ENCODE results near the gene SLC12A1.

DNA sequence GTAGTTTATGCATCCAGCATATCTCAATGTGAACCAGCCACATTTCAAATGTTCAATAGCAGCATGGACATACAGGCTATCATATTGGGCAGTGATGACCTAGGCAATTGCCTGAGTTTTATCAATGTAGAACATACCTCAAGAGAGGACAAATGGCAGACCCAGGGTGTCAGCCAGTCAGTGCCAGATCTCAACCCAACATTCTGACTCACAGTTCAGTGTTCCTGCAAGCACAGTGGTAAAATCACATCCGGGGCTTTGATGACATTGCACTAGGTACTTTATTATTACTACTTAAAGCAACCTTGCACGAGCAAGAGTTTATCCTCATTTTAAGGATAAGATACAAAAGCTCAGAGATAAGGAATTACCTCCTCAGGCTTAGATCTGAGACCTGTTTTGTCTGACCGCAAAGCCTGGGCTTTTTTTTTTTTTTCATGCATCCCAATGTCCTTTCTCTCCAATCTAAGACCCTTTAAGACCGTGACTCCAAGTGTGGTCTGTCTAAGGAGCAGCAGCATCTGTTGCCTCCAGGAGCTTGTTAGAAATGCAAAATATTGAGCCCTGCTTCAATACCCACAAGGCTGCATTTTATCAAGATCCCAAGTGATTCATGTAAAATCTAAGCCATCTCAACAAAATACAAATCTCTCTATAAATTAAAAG, 60.1 kb downstream of the SLC12A1 start:
- TF ChIP-seq, protein P1, sequence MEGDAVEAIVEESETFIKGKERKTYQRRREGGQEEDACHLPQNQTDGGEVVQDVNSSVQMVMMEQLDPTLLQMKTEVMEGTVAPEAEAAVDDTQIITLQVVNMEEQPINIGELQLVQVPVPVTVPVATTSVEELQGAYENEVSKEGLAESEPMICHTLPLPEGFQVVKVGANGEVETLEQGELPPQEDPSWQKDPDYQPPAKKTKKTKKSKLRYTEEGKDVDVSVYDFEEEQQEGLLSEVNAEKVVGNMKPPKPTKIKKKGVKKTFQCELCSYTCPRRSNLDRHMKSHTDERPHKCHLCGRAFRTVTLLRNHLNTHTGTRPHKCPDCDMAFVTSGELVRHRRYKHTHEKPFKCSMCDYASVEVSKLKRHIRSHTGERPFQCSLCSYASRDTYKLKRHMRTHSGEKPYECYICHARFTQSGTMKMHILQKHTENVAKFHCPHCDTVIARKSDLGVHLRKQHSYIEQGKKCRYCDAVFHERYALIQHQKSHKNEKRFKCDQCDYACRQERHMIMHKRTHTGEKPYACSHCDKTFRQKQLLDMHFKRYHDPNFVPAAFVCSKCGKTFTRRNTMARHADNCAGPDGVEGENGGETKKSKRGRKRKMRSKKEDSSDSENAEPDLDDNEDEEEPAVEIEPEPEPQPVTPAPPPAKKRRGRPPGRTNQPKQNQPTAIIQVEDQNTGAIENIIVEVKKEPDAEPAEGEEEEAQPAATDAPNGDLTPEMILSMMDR (IDR thresholded peaks at IDR 0.05), result no peak
- no peak for TF ChIP-seq EZH2 (IDR thresholded peaks at IDR 0.05)
